Measurements from ENCODE around the gene ZNF784. TPM values are rescaled to one million over a fixed set of nuclear protein-coding genes. Genes with fewer than 3 reads are reported as not detected.

Gene ZNF784
- total and polyA plus RNA-seq, 9 of the 15 experiments (the other 6 are each of a cell fraction or from before 2014, with no cell fraction given): 0.14 to 6.1 (median 2.1) TPM

GRCh38 chr19:55655648-55656040, 31.3 kb upstream of the ZNF784 start (continued):
- TF ChIP-seq ARID4B (CRISPR knock-in tag; IDR thresholded peaks at IDR 0.05): peak; percentile 40; the same call in 1 of the 2 replicates
- peak; percentile 77; the same call in 1 of the 2 replicates for TF ChIP-seq KAT7 (CRISPR knock-in tag; IDR thresholded peaks at IDR 0.05; ENCODE audit: borderline replicate concordance)
- peak; percentile 92; the same call in 1 of the 2 replicates for TF ChIP-seq FOXK1 (CRISPR knock-in tag; IDR thresholded peaks at IDR 0.05; ENCODE audit: borderline replicate concordance)
- TF ChIP-seq GTF2F1 (IDR thresholded peaks at IDR 0.05; ENCODE audit: low read depth, low read length): no peak
- no peak for TF ChIP-seq ZC3H4 (CRISPR knock-in tag; IDR thresholded peaks at IDR 0.05; ENCODE audit: borderline replicate concordance)
- no peak for TF ChIP-seq KHSRP (IDR thresholded peaks at IDR 0.05)
- TF ChIP-seq NFRKB (IDR thresholded peaks at IDR 0.05; ENCODE audit: low read depth): peak; percentile 58; the same call in 1 of the 2 replicates
- peak; percentile 12; the same call in 1 of the 2 replicates for TF ChIP-seq GATA2 (CRISPR knock-in tag; IDR thresholded peaks at IDR 0.05)
- TF ChIP-seq ARNT (IDR thresholded peaks at IDR 0.05): 0 out of 4 replicates have a peak, but pooled peaks of 1 of the 2 experiments have one; percentile 45
- TF ChIP-seq EP400 (IDR thresholded peaks at IDR 0.05): peak; percentile 80

Data from K562 (cell line).